T follicular helper cell (primary cell): ENCODE results near the gene DLG5.
A peak's percentile ranks its signal among the peaks of the same experiment; 100 is the strongest.

Experiments
- DNase-seq: peaks from one replicate; pipeline ENCODE4 v3.0.0-alpha.2; 2020; ENCODE audit warnings: low read depth

The DLG5 gene

DNA sequence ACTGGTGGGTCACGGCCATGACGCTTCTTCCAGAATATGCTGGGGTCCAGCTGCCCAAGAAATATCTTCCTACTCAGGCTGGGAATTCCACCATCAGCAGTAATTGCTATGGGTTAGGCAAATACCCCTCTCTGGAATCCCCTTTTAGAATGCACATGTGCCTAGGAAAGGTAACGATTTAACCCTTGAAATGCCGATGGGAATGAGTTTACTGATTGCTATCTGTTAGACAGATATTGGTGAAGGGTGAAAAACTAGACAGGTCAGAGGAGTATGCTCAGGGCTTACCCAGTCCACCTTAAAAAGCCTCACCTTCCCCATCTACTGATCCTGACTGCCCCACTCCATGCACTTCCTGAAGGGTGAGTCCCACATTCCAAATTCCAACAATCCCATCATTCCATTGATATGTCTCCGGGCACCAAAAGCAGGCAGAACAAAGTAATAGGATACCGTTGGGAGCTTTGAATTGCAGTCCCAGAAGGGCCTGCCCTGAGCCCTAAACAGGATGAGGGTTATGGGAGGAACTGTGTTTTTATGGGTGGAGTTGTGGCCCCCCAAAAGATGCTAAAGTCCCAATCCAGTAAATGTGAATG, 59.3 kb downstream of the DLG5 start:
- no peak for DNase-seq

DNA sequence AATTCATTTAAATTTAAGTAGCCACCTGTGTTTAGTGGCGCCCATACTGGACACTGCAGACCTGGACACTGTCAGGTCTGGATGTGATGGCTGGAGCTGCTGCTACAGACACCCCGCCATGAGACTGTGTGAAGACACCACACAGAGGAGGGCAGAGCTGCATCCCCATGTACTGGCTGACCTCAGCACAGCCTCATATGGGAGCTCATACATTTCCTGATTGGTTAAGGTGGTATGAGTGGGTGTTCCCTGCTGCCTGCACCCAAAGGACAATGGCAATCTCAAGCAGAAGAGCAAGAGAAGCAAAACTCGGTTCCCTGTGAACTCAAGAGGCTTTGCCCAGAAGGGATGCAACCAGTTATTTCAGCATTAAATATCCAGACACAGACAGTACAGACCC, 60.0 kb downstream of the DLG5 start:
- DNase-seq, result no peak

DNA sequence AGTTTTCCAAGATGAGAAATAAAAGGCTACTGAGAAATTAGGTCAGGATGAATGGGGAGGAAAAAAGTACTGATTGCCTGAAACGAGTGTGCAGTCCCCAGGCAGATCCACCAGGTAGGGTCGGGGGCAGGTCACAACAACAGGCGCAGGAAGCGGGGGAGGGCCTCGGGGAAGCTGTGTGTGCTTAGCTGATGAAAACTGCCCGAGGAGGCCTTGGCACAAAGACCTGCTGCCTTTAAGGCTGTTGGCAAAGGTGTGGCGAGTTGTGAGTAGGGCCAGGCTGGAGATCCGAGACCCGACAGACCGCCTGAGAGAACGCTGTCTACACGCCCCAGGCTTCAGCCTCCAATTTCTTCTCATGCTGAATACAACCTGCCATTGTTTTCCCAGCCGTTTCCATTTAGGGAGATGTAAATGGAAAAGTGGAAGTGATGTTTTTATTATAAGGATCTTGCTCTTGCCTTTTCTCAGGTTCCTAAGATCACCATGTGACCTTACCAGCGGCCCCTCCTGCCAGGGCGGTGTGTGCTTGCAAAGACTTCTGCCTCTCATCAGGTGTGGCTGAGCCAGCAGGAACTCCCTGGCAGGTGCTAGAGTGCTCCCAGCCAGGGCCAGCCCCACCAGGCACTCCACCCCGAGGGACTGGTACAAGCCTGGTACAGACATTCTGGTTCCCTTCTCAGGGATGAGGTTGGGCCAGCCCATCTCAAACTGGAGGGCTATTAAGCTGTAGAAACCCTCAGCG, 60.8 kb downstream of the DLG5 start:
- DNase-seq, result no peak

- DNase-seq, result no peak
These were observed 62.3 kb downstream of the DLG5 start for GRCh38 chr10:77864151-77864851.

GRCh38 chr10:77863446-77863845, 63.1 kb downstream of the DLG5 start:
- no peak for DNase-seq

DNA sequence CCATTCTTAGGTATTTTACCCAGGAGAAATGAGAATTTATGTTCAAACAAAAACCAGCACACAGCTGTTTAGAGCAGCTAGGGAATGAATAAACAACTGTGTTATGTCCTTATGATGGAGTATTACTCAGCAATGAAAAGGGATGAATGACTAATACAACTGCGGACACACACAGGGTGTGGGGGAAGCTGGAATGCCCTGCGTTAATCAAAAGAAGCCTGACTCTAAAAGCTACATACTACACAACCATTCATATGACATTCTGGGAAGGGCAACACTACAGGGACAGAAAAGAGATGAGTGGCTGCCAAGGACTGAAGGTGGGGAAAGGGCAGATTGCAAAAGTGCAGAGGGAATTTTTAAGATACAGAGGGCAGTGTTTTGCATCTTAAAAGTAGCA, 64.0 kb downstream of the DLG5 start:
- no peak for DNase-seq

DNA sequence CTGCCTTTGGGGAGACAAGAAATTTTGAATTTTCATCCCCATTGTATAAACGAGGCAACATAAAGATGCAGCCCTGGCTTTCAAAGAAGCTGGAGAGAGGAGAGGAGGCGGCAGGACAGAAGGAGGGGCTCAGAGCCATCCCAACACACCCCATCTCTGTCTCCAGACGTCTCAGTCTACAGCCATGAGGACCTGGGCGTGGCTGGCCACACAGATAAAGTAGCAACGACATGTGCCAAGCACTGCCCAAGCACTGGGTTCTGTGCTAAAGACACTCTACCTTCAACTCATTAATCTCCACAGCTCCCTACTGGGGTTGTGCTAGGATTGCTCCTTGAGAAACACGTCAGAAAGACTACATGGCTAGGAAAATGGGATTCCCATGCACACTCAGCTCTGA, 65.2 kb downstream of the DLG5 start:
- no peak for DNase-seq

DNA sequence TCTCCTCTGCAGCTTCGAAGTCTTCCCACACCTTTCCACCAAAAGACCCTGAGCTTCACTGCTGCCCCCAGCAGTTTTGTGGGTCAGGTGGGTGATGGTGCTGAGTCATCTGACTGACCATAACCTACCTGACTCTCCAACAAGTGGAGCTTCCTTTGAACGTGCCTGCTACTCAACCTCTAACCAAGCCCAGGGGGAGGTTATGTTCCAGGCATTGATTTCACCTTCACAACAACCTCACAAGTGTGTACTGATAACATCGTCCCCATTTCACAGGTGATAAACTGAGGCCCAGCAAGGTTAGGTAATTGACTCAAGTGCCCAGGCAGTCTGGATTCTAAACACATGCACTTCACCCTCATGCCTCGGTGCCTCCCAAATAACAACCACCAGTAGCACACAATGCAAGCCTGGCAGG, 66.7 kb downstream of the DLG5 start:
- DNase-seq, result no peak

DNA sequence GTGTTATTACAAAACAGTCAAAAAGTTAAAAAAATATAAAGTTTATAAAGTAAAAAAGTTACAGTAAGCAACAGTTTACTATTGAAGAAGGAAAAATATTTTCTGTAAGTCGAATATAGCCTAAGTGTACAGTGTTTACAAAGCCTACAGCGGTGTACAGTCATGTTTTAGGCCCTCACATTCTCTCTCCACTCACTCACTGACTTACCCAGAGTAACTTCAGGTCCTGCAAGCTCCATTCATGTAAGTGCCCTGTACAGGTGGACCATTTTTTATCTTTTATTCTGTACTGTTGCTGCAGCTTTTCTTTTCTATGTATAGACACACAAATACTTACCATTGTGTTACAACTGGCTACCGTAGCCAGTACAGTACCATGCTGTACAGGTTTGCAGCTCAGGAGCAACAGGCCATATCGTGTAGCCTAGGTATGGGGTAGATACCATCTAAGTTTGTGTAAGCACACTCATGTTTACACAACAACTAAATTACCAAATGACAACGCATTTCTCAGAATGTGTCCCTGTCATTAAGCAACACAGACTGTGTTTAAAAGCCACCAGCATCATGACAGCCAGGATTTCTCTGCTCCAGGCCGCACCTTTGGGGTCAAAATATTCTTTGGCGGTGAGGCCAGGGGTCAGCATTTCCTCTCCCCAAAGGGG, 67.2 kb downstream of the DLG5 start:
- no peak for DNase-seq

DNA sequence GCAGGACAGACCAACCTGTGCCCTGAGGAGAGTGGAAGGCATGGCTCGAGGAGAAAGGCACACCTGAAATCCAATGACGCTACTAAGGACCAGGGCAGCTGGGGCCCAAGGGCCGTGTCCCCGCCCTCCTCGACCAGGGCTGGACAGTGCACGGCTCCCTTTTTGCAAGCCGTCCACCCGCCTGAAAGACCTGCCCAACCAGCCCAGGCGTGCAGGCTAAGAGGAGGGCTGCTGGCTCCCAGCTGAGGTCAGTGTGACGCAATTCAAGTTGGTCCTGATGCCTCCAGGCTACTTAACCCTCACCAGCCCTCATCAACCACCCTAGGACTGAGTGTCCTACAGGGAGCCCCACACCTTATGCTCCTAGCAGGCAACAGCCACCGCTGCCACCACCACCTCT, 69.3 kb downstream of the DLG5 start:
- DNase-seq, result no peak

DNA sequence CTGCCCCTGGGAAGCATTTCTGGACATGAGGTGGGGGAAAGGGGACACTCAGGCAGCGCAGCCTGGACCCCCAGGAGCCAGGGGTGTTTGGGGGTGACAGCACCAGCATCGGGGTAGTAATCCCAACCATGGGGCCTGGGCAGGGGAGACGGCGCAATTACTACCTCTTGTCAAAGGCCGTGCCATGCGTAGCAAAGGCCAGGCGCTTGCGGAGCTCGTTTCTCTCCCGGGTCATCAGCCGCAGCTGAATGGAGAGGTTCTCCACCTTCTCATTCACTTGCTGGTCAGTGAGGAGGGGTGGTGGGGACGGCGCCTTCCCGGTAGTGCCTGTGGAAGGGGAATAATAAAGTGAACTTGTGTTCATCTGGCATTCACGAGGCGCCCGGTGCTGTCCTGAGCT, 70.0 kb downstream of the DLG5 start:
- DNase-seq, result no peak

DNA sequence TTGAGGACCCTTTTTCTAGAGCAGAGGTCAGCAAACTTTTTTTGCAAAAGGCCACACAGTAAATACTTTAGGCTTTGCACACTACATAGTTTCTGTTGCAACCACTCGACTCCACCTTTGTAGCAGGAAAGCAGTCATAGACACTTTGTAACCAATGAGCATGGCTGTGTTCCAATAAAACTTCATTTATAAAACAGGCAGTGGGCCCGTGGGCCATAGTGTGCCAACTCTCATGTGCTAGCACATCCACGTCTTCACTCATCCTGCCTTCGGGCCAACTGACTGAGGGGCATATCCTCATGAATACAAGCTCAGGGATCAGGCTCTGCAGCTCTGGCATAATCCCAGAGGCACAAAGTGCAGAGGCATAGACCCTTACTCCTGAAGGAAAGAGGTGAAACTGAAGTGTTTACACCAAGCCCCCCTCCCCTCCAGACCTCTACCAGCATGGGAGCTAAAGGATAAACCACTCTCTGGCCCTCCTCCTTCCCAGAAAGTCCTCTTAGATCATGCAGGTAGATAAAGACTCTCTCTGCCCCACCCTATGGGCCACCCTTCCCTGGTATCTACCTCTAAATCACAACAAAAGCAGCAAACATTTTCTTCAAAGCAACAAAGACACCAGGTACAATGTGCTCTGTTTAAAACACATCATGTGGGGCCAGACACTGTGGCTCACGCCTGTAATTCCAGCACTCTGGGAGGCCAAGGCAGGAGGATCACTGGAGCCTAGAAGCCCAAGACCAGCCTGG, 71.0 kb downstream of the DLG5 start:
- no peak for DNase-seq

DNA sequence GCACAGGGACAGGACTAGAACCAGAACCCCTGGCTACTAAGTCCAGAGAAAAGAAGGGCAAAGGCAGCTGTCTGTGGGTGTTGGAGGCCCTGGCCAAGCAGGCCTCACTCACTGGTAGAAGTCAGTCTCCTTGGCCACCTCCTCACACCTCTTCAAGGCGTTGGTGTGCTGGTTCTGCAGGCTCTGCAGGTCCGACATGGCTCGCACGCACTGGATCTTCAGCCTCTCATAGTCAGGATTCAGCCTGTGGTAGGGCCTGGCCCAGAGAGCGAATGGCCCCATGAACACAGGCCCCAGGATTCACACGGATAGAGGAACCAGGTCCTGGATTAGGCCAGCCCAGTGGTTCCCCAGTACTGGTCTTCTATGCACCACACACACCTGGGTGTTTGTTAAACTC, 72.4 kb downstream of the DLG5 start:
- no peak for DNase-seq

DNA sequence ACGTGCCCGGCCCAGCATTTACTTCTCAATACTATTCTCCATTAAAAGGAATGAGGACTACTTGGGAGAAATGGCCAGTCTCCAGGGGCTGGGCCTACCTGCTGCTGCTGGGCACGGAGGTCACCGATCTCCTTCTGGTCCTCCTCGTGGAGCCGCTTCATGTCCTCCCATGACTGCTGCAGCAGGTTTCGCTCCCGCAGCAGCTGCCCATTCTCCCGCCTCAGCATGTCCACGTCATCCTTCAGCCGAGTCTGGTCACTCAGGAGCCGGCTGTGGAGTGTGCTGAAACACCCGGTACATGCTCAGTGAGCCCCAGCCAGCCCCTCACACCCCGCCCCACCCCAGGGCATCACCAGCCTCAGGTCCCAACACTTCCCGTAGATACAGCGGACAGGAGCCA, 73.3 kb downstream of the DLG5 start:
- DNase-seq, result no peak

DNA sequence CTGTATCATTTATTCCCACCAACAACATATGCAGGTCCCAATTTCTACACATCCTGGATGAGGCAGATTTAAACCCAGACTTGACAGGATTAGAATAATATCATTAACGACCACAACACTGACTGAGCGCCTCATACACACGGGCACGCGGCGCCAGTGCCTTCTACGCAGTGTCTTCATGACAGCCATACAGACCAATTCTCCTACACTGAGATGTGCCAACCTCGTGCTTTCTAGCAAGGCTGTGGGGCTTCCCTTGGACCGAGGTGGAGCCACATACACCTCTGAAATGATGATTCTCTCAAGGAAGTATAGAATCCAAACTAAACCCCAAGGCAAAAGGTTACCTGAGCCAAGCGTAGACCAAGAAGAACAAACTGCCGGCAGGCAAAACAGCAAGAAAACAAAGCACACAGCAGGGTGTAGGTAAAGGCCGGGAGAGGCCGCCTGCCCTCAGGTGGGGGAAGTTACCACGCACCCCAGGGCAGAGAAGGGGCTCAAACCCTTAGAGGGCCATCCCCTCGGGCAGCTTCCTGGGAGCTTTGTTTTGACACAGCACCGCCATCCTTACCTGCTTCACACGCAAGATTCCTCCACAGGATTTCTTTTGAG, 75.8 kb downstream of the DLG5 start:
- no peak for DNase-seq

GRCh38 chr10:77849039-77849664, 77.4 kb downstream of the DLG5 start:
- no peak for DNase-seq

GRCh38 chr10:77846718-77847311, 79.7 kb downstream of the DLG5 start:
- DNase-seq, result peak; percentile 44

DNA sequence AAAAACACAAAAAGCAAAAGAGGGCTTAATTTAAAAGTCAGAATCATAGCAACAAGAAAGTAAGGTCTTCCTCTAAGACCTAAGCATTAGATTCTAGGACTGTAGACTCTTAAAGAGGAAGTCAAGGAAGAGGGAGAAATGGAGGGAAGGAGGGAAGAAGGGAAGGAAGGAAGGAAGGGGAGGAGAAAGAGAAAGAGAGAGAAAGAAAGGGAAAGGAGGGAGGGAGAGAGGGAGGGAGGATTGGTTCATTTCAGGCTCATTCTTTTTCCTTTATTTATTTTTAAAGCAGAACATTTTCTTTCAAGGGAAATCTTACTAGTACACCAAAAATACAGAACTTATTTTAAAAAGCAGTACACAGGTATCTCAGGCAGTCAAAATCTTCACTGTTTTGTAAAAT, 81.1 kb downstream of the DLG5 start:
- no peak for DNase-seq

- DNase-seq, result no peak
These were observed 81.7 kb downstream of the DLG5 start for GRCh38 chr10:77844713-77845445.

DNA sequence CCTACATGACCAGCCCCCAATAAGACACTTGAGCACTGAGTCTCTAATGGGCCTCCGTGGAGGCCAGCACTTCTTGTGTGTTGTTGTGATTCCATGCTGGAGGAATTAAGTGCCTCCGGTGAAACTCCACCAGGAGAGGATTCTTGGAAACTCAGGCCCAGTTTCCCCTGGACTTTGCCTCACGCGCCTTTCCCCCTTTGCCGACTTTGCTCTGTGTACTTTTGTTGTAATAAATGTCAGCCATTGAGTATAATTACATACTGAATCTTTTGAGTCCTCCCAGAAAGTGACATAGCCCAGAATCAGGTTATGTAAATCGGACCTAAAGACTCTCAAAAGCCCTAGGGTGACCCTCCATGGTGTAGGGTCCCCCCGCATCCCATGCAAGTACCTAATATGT, 82.4 kb downstream of the DLG5 start:
- DNase-seq, result no peak
